Adipocyte (in vitro differentiated cells): ENCODE results near the gene SOX18.

ENCODE experiments used
- DNase-seq: peaks from one replicate; pipeline ENCODE4 v3.0.0-alpha.2; 2015; ENCODE audit warnings: low read depth
- H3K27me3 ChIP-seq: replicated peaks from 2 replicates; pipeline ENCODE4 v1.7.0; 2013; ENCODE audit warnings: mild to moderate bottlenecking, low read length, moderate library complexity; ENCODE audit not compliant: control insufficient read depth, insufficient read depth
- H3K36me3 ChIP-seq: 2 replicates; pipeline ENCODE4 v1.7.0; 2013; ENCODE audit warnings: low read length, mild to moderate bottlenecking, moderate library complexity; ENCODE audit not compliant: control insufficient read depth, insufficient read depth, severe bottlenecking
- H3K4me1 ChIP-seq: 2 replicates; pipeline ENCODE4 v1.7.0; 2013; ENCODE audit warnings: mild to moderate bottlenecking, low read length, moderate library complexity; ENCODE audit not compliant: control insufficient read depth, insufficient read depth
- H3K4me3 ChIP-seq: 2 replicates; pipeline ENCODE4 v1.7.0; 2013; ENCODE audit warnings: mild to moderate bottlenecking, low read length, moderate library complexity
- H3K9ac ChIP-seq: 2 replicates; pipeline ENCODE4 v1.7.0; 2013; ENCODE audit warnings: mild to moderate bottlenecking, low read length, moderate library complexity
- H3K9me3 ChIP-seq: 2 replicates; pipeline ENCODE4 v1.7.0; 2013; ENCODE audit warnings: mild to moderate bottlenecking, low read length, moderate library complexity; ENCODE audit not compliant: control insufficient read depth

Gene SOX18

DNA sequence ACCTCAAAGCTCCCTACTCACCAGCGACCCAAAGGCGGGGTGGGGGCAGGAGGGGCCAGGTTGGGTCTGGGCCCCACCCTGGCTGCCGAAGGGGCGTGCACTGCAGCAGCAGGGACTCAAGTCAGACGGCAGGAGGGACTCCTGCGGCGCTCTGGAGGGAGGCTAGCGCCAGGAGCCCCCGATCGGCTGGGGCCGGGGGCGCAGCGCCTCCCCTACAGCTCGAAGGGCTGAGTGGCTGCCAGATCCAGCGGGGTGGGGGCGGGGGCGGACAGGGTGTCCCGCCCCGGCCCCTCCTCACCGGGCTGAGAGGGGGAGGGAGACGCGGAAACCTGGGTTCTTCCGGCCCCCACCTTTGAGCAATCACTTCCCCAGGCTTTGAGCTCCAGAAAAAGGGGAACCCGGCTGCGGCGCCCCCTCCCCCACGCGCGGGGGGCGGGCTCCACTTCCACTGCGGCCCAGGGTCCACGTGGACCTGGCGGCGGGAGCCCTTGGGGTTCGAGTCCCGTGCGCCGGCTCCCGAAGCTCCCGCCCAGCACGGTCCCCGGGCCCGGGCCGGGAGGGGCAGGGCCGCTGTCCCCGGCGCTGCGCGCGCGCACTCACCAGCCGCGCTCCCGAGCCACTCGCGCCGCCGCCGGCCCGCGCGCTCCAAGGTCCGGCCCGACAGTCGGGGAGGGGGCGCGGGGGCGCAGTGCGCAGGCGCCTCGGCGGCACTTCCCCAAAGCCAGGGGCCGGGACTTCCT, 30.0 kb upstream of the SOX18 start, which contains the start of gene RGS19:
Gene RGS19 (minus strand): TSS at position 246 of the 740 bp plus-strand sequence. CDS start 2,632 bp downstream, outside the sequence.
- peak within 1 kb of the TSS; percentile 89 for H3K9ac ChIP-seq
- H3K36me3 ChIP-seq: no peaks in the 10 kb centered on the region
- peaks cover 16% of the 10 kb centered on the region for H3K27me3 ChIP-seq
- peak; percentile 80 for DNase-seq
- peaks cover 23% of the 10 kb centered on the region for H3K4me1 ChIP-seq
- H3K4me3 ChIP-seq: peak within 1 kb of the TSS; percentile 84
- no peaks in the 10 kb centered on the region for H3K9me3 ChIP-seq

DNA sequence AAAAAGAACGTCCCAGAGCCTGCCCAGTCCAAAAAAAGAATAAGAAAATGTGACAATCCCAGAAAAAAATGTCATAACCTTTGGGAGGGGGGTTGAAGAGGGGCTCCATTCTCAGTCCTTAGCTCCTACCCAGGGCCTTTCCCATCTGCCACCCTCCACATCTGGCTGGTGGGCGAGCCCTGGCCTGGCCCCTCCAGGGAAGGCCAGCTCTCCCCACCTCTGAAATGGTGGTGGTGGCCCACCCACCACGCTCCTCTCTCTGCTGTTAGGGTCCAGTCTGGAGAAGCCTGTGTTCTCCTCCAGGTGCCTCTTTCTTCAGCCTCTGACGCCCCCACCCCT, 29.5 kb upstream of the SOX18 start:
- H3K27me3 ChIP-seq: peaks cover 12% of the 10 kb centered on the region
- no peak for DNase-seq
- H3K4me1 ChIP-seq: peaks cover 22% of the 10 kb centered on the region
- no peaks in the 10 kb centered on the region for H3K9me3 ChIP-seq
- peak overlapping the region; percentile 89 for H3K9ac ChIP-seq
- H3K4me3 ChIP-seq: peak overlapping the region; percentile 84
- H3K36me3 ChIP-seq: peaks cover 3% of the 10 kb centered on the region

DNA sequence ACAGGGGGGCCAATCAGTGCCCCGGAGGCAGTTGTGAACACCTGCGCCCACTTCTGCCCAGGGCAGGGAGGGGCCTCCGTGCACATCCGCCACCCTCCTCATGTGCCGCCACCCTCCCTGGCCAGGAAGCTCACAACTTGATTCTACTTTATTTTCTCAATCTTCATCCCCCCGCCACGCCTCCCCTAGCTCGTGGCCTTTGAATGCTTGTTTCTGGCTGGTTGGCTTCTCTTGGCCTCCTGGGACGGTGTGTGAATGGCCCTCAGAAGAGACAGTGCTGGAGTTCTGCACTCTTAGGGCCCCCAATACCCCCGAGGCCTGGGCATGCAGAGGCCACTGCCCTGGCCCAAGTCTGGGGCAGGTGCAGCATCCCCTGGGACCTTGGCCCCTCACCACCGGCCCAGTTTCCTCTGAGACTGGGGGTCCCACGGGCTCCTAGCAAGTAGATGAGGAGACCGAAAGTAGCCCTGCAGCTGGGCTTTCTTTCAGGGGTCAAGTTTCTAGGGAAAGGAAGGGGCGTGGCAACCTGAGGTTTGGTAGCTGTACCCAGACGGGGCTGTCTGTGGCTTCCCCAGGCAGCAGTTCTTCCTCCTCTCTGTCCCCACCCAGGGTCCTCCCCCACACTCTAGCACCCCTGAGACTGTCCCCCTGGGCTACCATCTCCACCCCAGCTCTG, 28.6 kb upstream of the SOX18 start:
- Histone ChIP-seq H3K9ac (peak overlapping the region; percentile 89), H3K36me3 (peaks cover 6% of the 10 kb centered on the region), H3K27me3 (peaks cover 10% of the 10 kb centered on the region), H3K9me3 (no peaks in the 10 kb centered on the region), H3K4me3 (peak overlapping the region; percentile 84), H3K4me1 (peaks cover 19% of the 10 kb centered on the region)
- no peak for DNase-seq

DNA sequence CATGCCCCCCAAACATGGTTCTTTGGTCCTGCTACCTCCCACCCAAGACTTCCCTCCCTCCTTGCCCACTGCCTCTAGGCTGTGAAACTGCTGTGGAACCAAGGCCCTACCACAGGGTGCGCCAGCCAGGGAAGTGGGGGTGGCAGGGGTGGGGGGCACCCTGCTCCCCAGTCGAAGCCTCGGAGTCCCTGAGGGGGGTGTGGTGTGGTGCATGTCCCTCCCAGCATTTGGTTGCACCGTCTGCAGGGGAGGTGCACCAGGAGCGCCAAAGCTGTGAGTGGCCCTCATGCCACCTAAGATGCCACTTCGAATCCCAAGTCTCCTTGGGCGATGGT, 28.1 kb upstream of the SOX18 start:
- Histone ChIP-seq H3K4me3 (no peak overlapping the region), H3K9me3 (no peaks in the 10 kb centered on the region), H3K4me1 (peaks cover 17% of the 10 kb centered on the region), H3K9ac (no peak overlapping the region), H3K27me3 (peaks cover 7% of the 10 kb centered on the region), H3K36me3 (peaks cover 6% of the 10 kb centered on the region)
- DNase-seq: no peak

DNA sequence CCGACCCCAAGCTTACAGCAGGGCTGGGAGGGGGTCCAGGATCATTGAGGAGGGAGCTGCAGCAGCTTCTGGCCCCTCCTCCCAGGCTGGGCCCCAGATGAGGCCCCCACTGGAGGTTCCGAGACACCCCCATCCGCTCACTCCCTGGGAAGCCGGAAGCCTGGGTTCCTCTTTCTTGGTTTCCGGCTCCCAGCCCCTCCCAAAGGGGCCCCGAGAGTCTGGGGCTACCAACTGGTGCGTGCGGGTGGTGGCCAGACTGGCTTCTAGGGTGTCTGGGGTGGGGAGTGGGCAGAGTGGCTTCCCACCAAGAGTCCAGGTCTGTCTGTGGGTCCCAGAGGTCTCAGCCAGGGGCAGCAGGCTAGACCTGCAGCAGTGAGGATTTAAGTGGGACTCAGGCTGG, 27.7 kb upstream of the SOX18 start:
- H3K36me3 ChIP-seq: peaks cover 6% of the 10 kb centered on the region
- H3K4me1 ChIP-seq: peaks cover 17% of the 10 kb centered on the region
- no peaks in the 10 kb centered on the region for H3K9me3 ChIP-seq
- H3K27me3 ChIP-seq: peaks cover 3% of the 10 kb centered on the region
- H3K4me3 ChIP-seq: no peak overlapping the region
- H3K9ac ChIP-seq: no peak overlapping the region
- no peak for DNase-seq

DNA sequence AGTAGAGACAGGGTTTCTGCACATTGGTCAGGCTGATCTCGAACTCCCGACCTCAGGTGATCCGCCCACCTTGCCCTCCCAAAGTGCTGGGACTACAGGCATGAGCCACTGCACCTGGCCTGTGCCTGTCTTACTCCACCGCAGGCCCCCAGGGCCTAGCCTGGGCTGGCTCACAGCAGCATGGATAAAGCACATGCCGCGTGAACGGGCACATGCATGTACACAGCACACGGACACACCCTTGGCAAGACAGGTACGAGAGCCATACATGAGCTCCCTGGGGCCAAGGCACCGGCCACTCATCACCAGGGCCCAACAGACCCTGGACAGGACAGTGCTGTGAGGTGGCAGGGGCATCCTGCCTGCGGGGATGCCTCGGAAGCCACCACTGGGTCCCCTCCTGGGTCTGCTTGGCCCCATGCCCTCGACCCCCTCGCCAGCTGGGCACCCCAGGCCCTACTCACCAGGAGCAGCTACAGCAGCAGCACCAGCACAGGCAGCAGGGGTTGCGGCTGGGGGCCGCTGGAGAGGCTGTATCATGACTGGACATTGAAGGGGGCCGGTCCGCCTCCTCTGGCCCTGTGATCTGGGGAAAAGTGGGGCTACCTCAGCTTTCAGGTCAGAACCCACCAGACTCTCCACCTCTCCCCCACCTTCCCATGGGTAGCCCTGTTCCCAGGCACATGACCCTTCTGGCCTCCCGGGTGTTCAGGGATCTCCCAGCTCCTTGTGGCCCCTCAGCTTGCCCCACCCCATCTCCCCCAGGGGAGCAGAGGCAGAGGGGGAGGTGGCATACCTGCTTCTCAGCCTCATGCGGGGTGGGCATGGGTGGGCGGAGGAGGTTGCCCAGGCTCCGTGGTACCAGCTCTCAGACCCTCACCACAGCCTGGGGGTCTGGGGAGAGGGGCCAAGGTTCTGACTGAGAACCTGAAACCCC, 26.9 kb upstream of the SOX18 start:
- Histone ChIP-seq H3K27me3 (no peaks in the 10 kb centered on the region), H3K4me3 (no peak overlapping the region), H3K4me1 (peaks cover 17% of the 10 kb centered on the region), H3K9ac (no peak overlapping the region), H3K9me3 (no peaks in the 10 kb centered on the region), H3K36me3 (peaks cover 6% of the 10 kb centered on the region)
- no peak for DNase-seq

DNA sequence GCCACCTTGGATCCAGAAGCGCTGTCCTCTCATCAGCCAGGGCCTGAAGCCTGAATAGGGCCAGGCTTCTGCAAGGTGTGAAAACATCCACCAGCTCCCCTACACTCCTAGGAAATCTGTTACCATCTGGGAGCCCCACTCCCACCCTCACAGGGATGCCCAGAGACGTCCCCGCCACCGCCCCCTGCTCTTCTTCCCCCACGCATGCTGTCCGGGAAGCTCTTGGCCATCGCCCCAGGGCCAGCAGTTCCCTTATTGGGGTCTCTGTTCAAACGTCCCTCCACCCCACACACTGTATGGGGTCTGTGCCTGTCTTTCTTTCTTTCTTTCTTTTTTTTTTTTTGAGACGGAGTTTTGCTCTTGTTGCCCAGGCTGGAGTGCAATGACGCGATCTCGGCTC, 26.1 kb upstream of the SOX18 start:
- peaks cover 17% of the 10 kb centered on the region for H3K4me1 ChIP-seq
- no peaks in the 10 kb centered on the region for H3K27me3 ChIP-seq
- H3K4me3 ChIP-seq: no peak overlapping the region
- H3K36me3 ChIP-seq: peaks cover 6% of the 10 kb centered on the region
- no peak for DNase-seq
- H3K9ac ChIP-seq: no peak overlapping the region
- no peaks in the 10 kb centered on the region for H3K9me3 ChIP-seq

DNA sequence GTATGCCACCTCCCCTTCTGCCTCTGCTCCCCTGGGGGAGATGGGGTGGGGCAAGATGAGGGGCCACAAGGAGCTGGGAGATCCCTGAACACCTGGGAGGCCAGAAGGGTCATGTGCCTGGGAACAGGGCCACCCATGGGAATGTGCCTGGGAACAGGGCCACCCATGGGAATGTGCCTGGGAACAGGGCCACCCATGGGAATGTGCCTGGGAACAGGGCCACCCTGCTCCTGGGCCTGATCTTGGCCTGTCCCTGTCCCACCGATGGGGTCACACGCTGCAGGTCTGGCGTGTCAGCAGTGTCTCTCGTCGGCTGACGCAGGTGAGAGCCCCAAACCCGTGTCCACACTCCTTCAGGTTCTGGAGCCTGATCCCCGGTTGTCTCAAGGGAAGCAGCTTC, 25.5 kb upstream of the SOX18 start:
- Histone ChIP-seq H3K4me3 (no peak overlapping the region), H3K4me1 (peaks cover 12% of the 10 kb centered on the region), H3K9ac (no peak overlapping the region), H3K36me3 (peaks cover 6% of the 10 kb centered on the region), H3K27me3 (no peaks in the 10 kb centered on the region), H3K9me3 (no peaks in the 10 kb centered on the region)
- no peak for DNase-seq

DNA sequence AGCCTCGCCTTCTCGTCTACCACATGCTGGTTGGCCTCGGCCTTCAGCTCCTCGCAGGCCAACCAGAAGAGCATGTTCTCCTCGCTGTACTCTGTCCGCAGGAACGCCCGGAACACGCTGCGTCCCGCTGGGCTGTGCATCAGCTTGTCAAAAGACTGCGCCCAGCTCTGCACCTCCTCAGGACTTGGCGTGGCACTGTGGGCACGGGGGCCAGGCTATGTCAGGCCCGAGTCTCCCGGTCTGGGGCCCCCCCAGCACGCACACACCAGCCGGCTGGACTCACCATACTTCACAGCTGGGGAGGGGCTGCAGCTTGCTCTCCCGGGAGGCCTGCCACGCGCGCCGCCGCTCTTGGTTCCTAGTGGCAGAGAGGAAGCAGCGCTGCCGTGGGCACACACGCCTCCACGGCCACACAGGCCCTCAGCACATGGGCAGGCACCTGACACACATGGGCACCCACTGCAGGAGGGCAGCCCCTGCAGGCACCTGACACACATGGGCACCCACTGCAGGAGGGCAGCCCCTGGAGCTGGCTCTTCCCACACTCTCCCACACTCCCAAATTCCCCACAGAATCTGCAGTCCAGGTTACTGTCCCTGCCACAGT, 24.8 kb upstream of the SOX18 start:
- Histone ChIP-seq H3K9me3 (no peaks in the 10 kb centered on the region), H3K4me3 (no peak overlapping the region), H3K9ac (no peak overlapping the region), H3K4me1 (peaks cover 12% of the 10 kb centered on the region), H3K27me3 (no peaks in the 10 kb centered on the region), H3K36me3 (peaks cover 6% of the 10 kb centered on the region)
- DNase-seq: no peak

DNA sequence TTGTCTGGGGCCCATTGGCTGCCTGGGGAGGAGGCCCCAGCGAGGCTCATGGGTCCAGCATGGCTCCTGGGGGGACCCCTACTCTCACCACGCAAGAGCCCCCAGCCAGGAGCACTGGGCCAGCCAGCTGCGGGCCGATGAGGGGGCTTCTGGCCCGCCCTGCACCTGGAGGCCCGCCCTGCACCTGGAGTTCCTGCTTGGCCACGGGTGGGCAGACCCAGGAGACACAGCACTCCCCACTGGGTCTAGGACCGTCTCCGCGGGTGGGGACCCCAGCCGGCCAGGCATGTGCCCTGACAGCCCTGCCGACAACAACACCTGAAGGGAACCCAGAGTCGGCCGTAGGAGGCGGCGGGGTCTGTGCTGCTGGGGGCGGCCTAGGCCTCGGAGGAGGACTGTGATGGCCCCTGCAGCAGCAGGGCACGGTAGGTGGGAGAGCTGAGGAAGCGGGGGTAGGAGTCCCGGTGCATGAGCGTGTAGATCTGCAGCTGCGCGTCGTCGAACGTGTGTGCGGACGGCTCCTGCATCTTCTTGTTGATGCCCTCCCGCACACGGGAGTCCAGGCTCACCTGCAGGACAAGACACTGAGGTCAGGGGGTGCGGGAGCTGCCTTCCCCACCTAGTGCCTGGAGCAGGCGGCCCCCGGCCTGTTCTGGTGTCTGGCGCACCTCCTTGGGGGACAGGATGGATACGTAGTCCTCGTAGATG, 24.2 kb upstream of the SOX18 start:
- H3K27me3 ChIP-seq: no peaks in the 10 kb centered on the region
- peaks cover 6% of the 10 kb centered on the region for H3K4me1 ChIP-seq
- H3K9ac ChIP-seq: no peak overlapping the region
- DNase-seq: no peak
- no peaks in the 10 kb centered on the region for H3K9me3 ChIP-seq
- no peak overlapping the region for H3K4me3 ChIP-seq
- H3K36me3 ChIP-seq: peaks cover 6% of the 10 kb centered on the region
